ENCODE data around the gene SIPA1L3.

DNA sequence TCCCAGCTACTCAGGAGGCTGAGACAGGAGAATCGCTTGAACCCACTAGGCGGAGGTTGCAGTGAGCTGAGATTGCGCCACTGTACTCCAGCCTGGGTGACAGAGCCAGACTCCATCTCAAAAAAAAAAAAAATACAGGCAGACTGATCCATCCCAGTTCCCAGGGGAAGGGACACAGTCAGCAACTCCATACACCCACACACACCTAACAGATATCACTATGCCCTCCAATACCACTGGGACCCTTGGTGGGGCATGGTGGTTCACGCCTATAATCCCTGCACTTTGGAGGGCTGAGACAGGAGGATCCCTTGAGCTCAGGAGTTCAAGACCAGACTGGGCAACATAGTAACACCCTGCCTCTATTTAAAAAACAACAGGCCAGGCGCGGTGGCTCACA lies 314.4 kb downstream of the SIPA1L3 start:
- TF ChIP-seq SNRNP70 (optimal IDR thresholded peaks at IDR 0.05; ENCODE audit: low read depth, low read length) (no peak), MTA3 (IDR thresholded peaks at IDR 0.05; ENCODE audit: borderline replicate concordance) (no peak), NKRF (IDR thresholded peaks at IDR 0.05; ENCODE audit: borderline replicate concordance) (no peak), RNF2 (IDR thresholded peaks at IDR 0.05) (no peak), HNRNPLL (IDR thresholded peaks at IDR 0.05; ENCODE audit: low read depth, low read length, poor library complexity, severe bottlenecking) (no peak), HLTF (IDR thresholded peaks at IDR 0.05) (no peak), ZC3H8 (IDR thresholded peaks at IDR 0.05) (no peak), ATF7 (IDR thresholded peaks at IDR 0.05) (no peak), REST (IDR thresholded peaks at IDR 0.05; ENCODE audit: borderline replicate concordance) (no peak), REST (CRISPR knock-in tag; IDR thresholded peaks at IDR 0.05; ENCODE audit: low read depth) (no peak), FOSL1 (tag; conservative IDR thresholded peaks at IDR 0.05) (no peak), BRCA1 (IDR thresholded peaks at IDR 0.05) (no peak), BRCA1 (CRISPR knock-in tag; IDR thresholded peaks at IDR 0.05) (no peak)
- TF ChIP-seq, protein P1, sequence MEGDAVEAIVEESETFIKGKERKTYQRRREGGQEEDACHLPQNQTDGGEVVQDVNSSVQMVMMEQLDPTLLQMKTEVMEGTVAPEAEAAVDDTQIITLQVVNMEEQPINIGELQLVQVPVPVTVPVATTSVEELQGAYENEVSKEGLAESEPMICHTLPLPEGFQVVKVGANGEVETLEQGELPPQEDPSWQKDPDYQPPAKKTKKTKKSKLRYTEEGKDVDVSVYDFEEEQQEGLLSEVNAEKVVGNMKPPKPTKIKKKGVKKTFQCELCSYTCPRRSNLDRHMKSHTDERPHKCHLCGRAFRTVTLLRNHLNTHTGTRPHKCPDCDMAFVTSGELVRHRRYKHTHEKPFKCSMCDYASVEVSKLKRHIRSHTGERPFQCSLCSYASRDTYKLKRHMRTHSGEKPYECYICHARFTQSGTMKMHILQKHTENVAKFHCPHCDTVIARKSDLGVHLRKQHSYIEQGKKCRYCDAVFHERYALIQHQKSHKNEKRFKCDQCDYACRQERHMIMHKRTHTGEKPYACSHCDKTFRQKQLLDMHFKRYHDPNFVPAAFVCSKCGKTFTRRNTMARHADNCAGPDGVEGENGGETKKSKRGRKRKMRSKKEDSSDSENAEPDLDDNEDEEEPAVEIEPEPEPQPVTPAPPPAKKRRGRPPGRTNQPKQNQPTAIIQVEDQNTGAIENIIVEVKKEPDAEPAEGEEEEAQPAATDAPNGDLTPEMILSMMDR (IDR thresholded peaks at IDR 0.05 in 2 of 3, conservative IDR thresholded peaks at IDR 0.05 in 1 of 3; ENCODE audit: insufficient read depth in 2 of 3, low read depth in 1 of 3, low read length in 3 of 3), result no peak

Measured in K562 (cell line).